GM12878 (cell line): ENCODE results near the gene PPME1. TPM values are rescaled to one million over a fixed set of nuclear protein-coding genes. Genes with fewer than 3 reads are reported as not detected.

Experiments used
- BRCA1 ChIP-seq: IDR thresholded peaks from 2 replicates; pipeline ENCODE4 v1.6.1; 2011; ENCODE audit warnings: low read depth, low read length, improper control_type of control experiment
- ELK1 ChIP-seq: IDR thresholded peaks from 2 replicates; pipeline ENCODE4 v1.6.1; 2012; ENCODE audit warnings: low read depth, low read length, improper control_type of control experiment
- IRF5 ChIP-seq: fragments of 450-650 bp; IDR thresholded peaks from 2 replicates; pipeline ENCODE4 v1.6.1; 2017; ENCODE audit warnings: borderline replicate concordance
- NFIC ChIP-seq: IDR thresholded peaks from 2 replicates; pipeline ENCODE4 v1.6.1; 2012; ENCODE audit warnings: low read depth, mild to moderate bottlenecking, inconsistent platforms, low read length, moderate library complexity
- polyA plus RNA-seq, 11 experiments: library from polyadenylated mRNA; depleted of rRNA in 4 of 11; unstranded in 6 of 11; stranded (reverse) in 5 of 11; fragments of >200 nt; fragmentation: Nextera tagmentation in 4 of 11; fragmentation: Illumina TruSeq in 1 of 11; extraction: Ambion mirVana in 4 of 11; extraction: Trizol in 1 of 11; gene quantifications; 1 replicate in 1 of 11; 2 replicates in 10 of 11; pipeline versions ENCODE4 v1.2.1 to v1.2.3, GENCODE V29; 2011 to 2016; ENCODE audit warnings: inconsistent platforms in 2 of 11, missing spikeins in 2 of 11, low read depth in 1 of 11
- total RNA-seq, 4 experiments: library from RNA; depleted of rRNA in 3 of 4; stranded (reverse); fragments of >200 nt in 3 of 4; fragmentation: Illumina TruSeq in 1 of 4; extraction: Trizol in 1 of 4; gene quantifications; 2 replicates each; pipeline versions ENCODE4 v1.2.1 to v1.2.3, GENCODE V29; 2013 to 2021
- TF ChIP-seq, protein P1 (sequence below): fragments of 450-650 bp; IDR thresholded peaks from 2 replicates; pipeline ENCODE4 v1.6.1; 2017; ENCODE audit warnings: mild to moderate bottlenecking, moderate library complexity

The PPME1 gene
- total and polyA plus RNA-seq, 10 of the 15 experiments (the other 5 are each of a cell fraction or from before 2014, with no cell fraction given): 3.1 to 51.4 (median 20.8) TPM

DNA sequence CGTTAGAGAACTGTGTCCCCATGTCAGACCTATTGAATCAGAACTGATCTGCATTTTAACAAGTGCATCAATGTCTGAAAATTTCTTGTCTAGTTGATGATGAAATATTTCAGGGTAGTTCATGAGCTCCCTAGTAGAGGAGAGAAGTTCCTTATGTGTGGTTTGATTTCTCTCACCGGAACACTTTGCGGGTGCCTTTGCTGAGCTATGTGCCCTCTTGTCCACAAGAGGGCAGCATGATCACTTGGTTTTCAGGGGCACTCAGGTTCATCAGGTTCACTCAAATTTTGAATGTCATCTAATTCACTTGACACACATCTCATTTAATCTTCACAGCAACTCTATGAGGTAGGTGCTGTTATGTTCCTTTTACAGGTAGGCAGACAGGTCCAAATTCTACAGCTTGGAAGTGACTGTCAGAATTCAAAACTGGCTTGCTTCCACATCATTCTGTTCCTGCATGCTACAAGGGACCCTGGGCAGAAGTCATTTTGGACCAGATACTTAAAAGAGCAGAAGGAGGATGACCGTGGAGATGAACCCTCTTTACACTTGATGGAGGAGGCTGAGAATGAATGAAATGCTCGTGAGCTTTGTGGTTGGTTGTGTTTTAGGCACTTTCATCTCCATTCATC is 84.8 kb downstream of the PPME1 start (continued):
- no peak for TF ChIP-seq ELK1
- TF ChIP-seq NFIC: no peak
- TF ChIP-seq, protein P1, sequence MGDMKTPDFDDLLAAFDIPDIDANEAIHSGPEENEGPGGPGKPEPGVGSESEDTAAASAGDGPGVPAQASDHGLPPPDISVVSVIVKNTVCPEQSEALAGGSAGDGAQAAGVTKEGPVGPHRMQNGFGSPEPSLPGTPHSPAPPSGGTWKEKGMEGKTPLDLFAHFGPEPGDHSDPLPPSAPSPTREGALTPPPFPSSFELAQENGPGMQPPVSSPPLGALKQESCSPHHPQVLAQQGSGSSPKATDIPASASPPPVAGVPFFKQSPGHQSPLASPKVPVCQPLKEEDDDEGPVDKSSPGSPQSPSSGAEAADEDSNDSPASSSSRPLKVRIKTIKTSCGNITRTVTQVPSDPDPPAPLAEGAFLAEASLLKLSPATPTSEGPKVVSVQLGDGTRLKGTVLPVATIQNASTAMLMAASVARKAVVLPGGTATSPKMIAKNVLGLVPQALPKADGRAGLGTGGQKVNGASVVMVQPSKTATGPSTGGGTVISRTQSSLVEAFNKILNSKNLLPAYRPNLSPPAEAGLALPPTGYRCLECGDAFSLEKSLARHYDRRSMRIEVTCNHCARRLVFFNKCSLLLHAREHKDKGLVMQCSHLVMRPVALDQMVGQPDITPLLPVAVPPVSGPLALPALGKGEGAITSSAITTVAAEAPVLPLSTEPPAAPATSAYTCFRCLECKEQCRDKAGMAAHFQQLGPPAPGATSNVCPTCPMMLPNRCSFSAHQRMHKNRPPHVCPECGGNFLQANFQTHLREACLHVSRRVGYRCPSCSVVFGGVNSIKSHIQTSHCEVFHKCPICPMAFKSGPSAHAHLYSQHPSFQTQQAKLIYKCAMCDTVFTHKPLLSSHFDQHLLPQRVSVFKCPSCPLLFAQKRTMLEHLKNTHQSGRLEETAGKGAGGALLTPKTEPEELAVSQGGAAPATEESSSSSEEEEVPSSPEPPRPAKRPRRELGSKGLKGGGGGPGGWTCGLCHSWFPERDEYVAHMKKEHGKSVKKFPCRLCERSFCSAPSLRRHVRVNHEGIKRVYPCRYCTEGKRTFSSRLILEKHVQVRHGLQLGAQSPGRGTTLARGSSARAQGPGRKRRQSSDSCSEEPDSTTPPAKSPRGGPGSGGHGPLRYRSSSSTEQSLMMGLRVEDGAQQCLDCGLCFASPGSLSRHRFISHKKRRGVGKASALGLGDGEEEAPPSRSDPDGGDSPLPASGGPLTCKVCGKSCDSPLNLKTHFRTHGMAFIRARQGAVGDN: no peak
- TF ChIP-seq BRCA1: no peak
- TF ChIP-seq IRF5: no peak
